Epithelial cell of proximal tubule (primary cell): ENCODE measurements around the gene NEK5. TPM values are rescaled to one million over a fixed set of nuclear protein-coding genes. Genes with fewer than 3 reads are reported as not detected.
"Not testable (repeated sequence)": the region's sequence is repeated elsewhere in the genome, so short reads cannot be mapped to it uniquely, and the experiment has no call there.

Experiments
- DNase-seq: peaks from one replicate; pipeline ENCODE4 v3.0.0-alpha.2; 2011; ENCODE audit warnings: low read depth
- H3K4me3 ChIP-seq: 2 replicates; pipeline ENCODE4 v1.5.1; 2011; ENCODE audit warnings: low read depth, mild to moderate bottlenecking, low read length
- total RNA-seq: library from RNA; depleted of rRNA; stranded (reverse); fragments of >200 nt; gene quantifications from 2 replicates; pipeline ENCODE4 v1.2.3, GENCODE V29; 2015
- TF ChIP-seq, protein P1 (sequence below): conservative IDR thresholded peaks from 2 replicates; pipeline ENCODE4 v1.5.1; 2012; ENCODE audit warnings: low read depth, mild to moderate bottlenecking, low read length

NEK5 gene
- total RNA-seq, 1 donor from 2014 or later: not detected

- H3K4me3 ChIP-seq: no peak overlapping the region
- DNase-seq: no peak
- TF ChIP-seq, protein P1, sequence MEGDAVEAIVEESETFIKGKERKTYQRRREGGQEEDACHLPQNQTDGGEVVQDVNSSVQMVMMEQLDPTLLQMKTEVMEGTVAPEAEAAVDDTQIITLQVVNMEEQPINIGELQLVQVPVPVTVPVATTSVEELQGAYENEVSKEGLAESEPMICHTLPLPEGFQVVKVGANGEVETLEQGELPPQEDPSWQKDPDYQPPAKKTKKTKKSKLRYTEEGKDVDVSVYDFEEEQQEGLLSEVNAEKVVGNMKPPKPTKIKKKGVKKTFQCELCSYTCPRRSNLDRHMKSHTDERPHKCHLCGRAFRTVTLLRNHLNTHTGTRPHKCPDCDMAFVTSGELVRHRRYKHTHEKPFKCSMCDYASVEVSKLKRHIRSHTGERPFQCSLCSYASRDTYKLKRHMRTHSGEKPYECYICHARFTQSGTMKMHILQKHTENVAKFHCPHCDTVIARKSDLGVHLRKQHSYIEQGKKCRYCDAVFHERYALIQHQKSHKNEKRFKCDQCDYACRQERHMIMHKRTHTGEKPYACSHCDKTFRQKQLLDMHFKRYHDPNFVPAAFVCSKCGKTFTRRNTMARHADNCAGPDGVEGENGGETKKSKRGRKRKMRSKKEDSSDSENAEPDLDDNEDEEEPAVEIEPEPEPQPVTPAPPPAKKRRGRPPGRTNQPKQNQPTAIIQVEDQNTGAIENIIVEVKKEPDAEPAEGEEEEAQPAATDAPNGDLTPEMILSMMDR: no peak
Measured at GRCh38 chr13:52067237-52067636, 61.6 kb downstream of the NEK5 start.

DNA sequence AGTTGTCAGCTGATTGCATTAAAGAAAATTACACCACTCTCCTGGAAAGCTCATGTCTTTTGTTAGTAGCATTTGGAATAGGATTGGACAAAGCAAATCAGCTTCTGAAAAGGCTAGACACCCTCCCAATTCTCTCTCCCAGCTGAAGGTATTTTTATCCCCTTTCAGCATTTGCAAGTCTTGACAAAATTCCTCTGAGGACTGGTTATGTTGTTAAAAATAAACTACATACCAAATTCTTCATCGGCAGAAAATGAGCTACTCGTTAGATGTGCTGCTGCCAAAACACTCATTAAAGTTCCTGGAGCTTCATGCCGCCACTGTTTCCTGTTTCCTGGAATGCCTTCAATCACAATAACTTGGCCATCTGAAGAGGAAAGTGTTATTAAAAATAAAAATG is 67.3 kb downstream of the NEK5 start:
- TF ChIP-seq, protein P1: no peak
- no peak for DNase-seq
- H3K4me3 ChIP-seq: no peak overlapping the region

GRCh38 chr13:52061064-52061463 is 67.8 kb downstream of the NEK5 start:
- not testable (repeated sequence) for DNase-seq, H3K4me3 ChIP-seq

DNA sequence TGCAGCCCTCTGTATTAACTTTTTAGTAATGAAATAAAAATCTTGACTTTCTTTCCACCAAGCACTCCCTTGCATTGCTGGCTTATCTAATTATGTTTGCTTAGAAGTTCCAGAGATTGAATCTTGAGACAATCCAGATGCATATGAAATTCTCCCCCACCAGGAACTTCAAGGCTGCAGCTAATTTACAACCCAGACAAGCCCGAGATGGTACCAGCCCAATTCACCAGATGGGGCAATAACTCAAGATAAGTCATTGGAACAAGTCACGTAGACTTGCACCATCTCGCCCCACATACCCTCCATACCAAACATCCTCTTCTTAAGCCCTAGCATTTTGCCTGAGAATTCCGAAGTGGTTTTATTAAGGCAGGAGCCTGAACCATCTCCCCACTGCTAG is 75.4 kb downstream of the NEK5 start:
- TF ChIP-seq, protein P1: no peak
- DNase-seq: no peak
- H3K4me3 ChIP-seq: no peak overlapping the region

- DNase-seq: no peak
- TF ChIP-seq, protein P1: no peak
- H3K4me3 ChIP-seq: no peak overlapping the region
Measured at GRCh38 chr13:52051400-52051799, 77.5 kb downstream of the NEK5 start.

- DNase-seq: no peak
- TF ChIP-seq, protein P1: no peak
- H3K4me3 ChIP-seq: no peak overlapping the region
Measured at GRCh38 chr13:52048516-52048915, 80.4 kb downstream of the NEK5 start.

- DNase-seq: no peak
- TF ChIP-seq, protein P1: no peak
- no peak overlapping the region for H3K4me3 ChIP-seq
Measured at GRCh38 chr13:52047463-52047862, 81.4 kb downstream of the NEK5 start.

GRCh38 chr13:52043675-52044074 is 85.2 kb downstream of the NEK5 start:
- TF ChIP-seq, protein P1: no peak
- H3K4me3 ChIP-seq: no peak overlapping the region
- no peak for DNase-seq
